Epithelial cell of proximal tubule (primary cell): ENCODE results near the gene CDK1. TPM values are rescaled to one million over a fixed set of nuclear protein-coding genes. Genes with fewer than 3 reads are reported as not detected.
"Not testable (repeated sequence)": the region's sequence is repeated elsewhere in the genome, so short reads cannot be mapped to it uniquely, and the experiment has no call there.

Experiments
- DNase-seq: peaks from one replicate; pipeline ENCODE4 v3.0.0-alpha.2; 2011; ENCODE audit warnings: low read depth
- H3K4me3 ChIP-seq: 2 replicates; pipeline ENCODE4 v1.5.1; 2011; ENCODE audit warnings: low read depth, mild to moderate bottlenecking, low read length
- CTCF ChIP-seq: conservative IDR thresholded peaks from 2 replicates; pipeline ENCODE4 v1.5.1; 2012; ENCODE audit warnings: low read depth, mild to moderate bottlenecking, low read length
- total RNA-seq: library from RNA; depleted of rRNA; stranded (reverse); fragments of >200 nt; gene quantifications from 2 replicates; pipeline ENCODE4 v1.2.3, GENCODE V29; 2015

The CDK1 gene
- total RNA-seq, 1 donor from 2014 or later, result 127 TPM

DNA sequence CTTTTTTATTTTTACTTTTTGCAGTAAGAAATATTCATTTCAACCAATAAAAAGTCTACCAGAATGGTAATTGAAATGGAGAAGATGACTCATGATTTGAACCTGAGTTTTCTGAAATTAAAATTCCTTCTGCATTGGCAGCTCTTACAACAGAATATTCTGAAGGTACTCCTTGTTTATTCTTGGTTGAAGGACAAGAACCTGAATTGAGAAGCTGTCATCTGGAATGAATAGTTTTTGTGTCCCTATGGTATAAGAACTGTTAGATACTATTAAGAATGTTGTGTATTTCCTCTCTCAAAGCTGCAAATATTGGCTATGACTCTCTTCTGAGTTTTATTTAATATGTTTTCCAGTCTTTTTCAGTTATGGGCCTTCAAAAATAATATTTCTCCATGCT lies 56.1 kb downstream of the CDK1 start:
- no peak for DNase-seq
- no peak for TF ChIP-seq CTCF
- H3K4me3 ChIP-seq, result no peak overlapping the region

- DNase-seq, result no peak
- TF ChIP-seq CTCF, result no peak
- no peak overlapping the region for H3K4me3 ChIP-seq
Measured at GRCh38 chr10:60835049-60835448, 56.8 kb downstream of the CDK1 start.

- not testable (repeated sequence) for H3K4me3 ChIP-seq, DNase-seq
Measured at GRCh38 chr10:60841227-60841626, 62.9 kb downstream of the CDK1 start.

GRCh38 chr10:60842694-60843093 lies 64.4 kb downstream of the CDK1 start:
- no peak overlapping the region for H3K4me3 ChIP-seq
- DNase-seq, result no peak
- TF ChIP-seq CTCF, result no peak

Other genes starting within 250 kb of the CDK1 start
- 17.0 and 22.2 TPM in 2 replicates for gene RHOBTB1, start 165.7 kb downstream of the CDK1 start, total RNA-seq